SHP77 (cell line): ENCODE results near the gene AKR7A3.
A peak's percentile ranks its signal among the peaks of the same experiment; 100 is the strongest.

Experiments
- DNase-seq, 2 experiments: peaks; one replicate each; lab custom pipeline; 2025; lab: John Stamatoyannopoulos, UW

AKR7A3 gene

GRCh38 chr1:19254416-19254815 is 34.2 kb downstream of the AKR7A3 start:
- DNase-seq = no peak

GRCh38 chr1:19251305-19252196 is 37.0 kb downstream of the AKR7A3 start, which contains the start of the genes EMC1 and MRTO4:
EMC1 (minus strand) TSS chr1:19251524; CDS start chr1:19251509, 15 bp downstream.
MRTO4 (plus strand) TSS chr1:19251805; CDS start chr1:19251836, 31 bp downstream.
- DNase-seq = peak; percentile 70 to 83

GRCh38 chr1:19250629-19251304 is 37.8 kb downstream of the AKR7A3 start:
- no peak for DNase-seq

- DNase-seq = peak; percentile 23 to 33
Measured at GRCh38 chr1:19240673-19241538, 47.7 kb downstream of the AKR7A3 start.

GRCh38 chr1:19239876-19240275 is 48.7 kb downstream of the AKR7A3 start:
- no peak for DNase-seq

- DNase-seq = no peak
Measured at GRCh38 chr1:19234224-19234623, 54.3 kb downstream of the AKR7A3 start.
